Stimulated activated CD4-positive, alpha-beta T cell treated with anti-CD3 and anti-CD28 coated beads, TNF-alpha, amount 100 ng/mL, for 48 hours (primary cell): ENCODE results near the gene MTHFD1L.

ENCODE experiments used
- DNase-seq, 3 donors: peaks; one replicate each; pipeline ENCODE4 v3.0.0-alpha.2; 2020; ENCODE audit warnings: low read depth in 3 of 3

The MTHFD1L gene

GRCh38 chr6:150991487-150991886 lies 126.0 kb downstream of the MTHFD1L start:
- DNase-seq = no peak

- DNase-seq = no peak
These were observed 126.8 kb downstream of the MTHFD1L start for GRCh38 chr6:150992262-150992661.

GRCh38 chr6:150992703-150993102 lies 127.2 kb downstream of the MTHFD1L start:
- no peak for DNase-seq

GRCh38 chr6:150993253-150993652 lies 127.8 kb downstream of the MTHFD1L start:
- no peak for DNase-seq

- no peak for DNase-seq
These were observed 128.5 kb downstream of the MTHFD1L start for GRCh38 chr6:150994026-150994425.

- DNase-seq = no peak
These were observed 131.5 kb downstream of the MTHFD1L start for GRCh38 chr6:150996968-150997367.

GRCh38 chr6:150999107-150999506 lies 133.6 kb downstream of the MTHFD1L start:
- DNase-seq = no peak

GRCh38 chr6:150999576-150999975 lies 134.1 kb downstream of the MTHFD1L start:
- DNase-seq = no peak

- no peak for DNase-seq
These were observed 136.0 kb downstream of the MTHFD1L start for GRCh38 chr6:151001387-151002056.

GRCh38 chr6:151002057-151002450 lies 136.6 kb downstream of the MTHFD1L start:
- DNase-seq = no peak

- no peak for DNase-seq
These were observed 137.0 kb downstream of the MTHFD1L start for GRCh38 chr6:151002491-151002935.

GRCh38 chr6:151004383-151005024 lies 139.0 kb downstream of the MTHFD1L start:
- DNase-seq = no peak

- DNase-seq = no peak
These were observed 139.7 kb downstream of the MTHFD1L start for GRCh38 chr6:151005164-151005563.

- DNase-seq = no peak
These were observed 140.6 kb downstream of the MTHFD1L start for GRCh38 chr6:151005896-151006632.

- no peak for DNase-seq
These were observed 141.6 kb downstream of the MTHFD1L start for GRCh38 chr6:151007076-151007475.

GRCh38 chr6:151007922-151008321 lies 142.4 kb downstream of the MTHFD1L start:
- no peak for DNase-seq

GRCh38 chr6:151008425-151008824 lies 142.9 kb downstream of the MTHFD1L start:
- no peak for DNase-seq

- DNase-seq = no peak
These were observed 144.1 kb downstream of the MTHFD1L start for GRCh38 chr6:151009576-151009975.

GRCh38 chr6:151010071-151010470 lies 144.6 kb downstream of the MTHFD1L start:
- DNase-seq = no peak

- no peak for DNase-seq
These were observed 147.1 kb downstream of the MTHFD1L start for GRCh38 chr6:151012321-151013294.

GRCh38 chr6:151014404-151015100 lies 149.1 kb downstream of the MTHFD1L start:
- peak; percentile 13 to 28 (median 14) for DNase-seq
